ENCODE measurements around the gene SCFD2.

Gene SCFD2

DNA sequence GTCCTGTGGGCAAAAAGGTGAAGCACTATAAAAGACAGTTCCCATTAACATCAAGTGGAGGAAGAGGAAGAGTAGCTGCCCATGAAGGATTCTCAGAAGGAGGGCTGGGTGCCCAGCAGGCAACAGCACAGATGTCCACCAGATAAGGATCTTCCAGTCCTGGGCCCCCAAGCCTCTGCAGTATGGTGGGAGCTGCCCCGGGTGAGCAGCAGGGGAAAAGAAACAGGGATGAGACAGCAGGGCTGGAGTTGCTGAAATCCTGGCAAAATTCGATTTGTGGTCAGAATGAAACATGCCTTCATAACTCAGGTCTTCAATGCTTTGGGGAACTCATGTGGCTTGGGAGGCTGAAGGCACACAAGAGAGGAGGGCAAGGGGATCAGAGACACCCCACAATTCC lies 409.2 kb downstream of the SCFD2 start:
- DNase-seq (ENCODE audit: low spot score), result no peak

DNA sequence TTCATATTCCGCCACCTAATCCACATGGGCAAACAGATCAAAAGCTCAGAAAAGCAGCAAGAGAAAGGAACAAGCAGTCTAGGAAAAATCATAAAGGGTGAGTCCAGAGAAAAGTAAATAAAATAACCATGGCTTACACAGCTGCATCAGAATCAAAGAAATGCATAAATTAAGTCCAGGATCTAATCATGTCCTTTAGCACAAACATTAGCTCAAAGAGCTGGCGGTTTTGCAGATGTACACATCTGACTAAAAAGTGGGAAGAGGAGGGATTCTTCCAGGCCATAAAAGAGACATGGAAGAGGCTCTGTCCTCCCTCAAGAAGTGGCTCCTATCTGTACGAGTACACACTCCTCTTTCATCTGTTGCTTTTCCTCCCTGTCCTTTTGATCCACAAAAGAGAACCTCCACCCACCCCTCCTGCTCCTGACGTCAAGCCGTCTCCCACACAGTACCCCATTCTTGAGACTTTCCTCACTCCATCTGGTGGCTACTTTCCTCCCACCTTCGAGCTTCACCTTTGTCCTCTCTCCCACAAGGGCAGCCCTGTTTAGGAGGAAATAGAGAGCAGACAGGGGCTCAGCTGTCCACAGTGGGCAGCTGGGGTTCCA lies 411.2 kb downstream of the SCFD2 start:
- DNase-seq (ENCODE audit: low spot score), result no peak

DNA sequence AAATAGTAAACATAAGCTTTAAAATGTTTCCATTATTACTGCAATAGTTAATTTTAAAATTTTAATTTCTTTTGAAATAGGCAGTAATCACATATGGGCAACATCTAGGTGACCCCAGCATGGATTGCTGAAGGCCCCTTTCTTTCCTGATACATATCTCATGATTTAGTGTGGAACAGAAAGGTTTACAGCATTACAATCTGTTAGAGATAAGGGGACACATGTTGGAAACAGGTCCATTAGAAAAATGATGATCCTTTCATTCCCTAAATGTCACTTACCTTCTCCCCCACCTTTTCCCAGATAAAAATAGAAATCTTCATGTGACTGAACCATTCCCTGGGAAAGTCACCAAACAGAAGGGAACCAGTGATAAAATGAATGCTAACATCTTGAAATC lies 413.3 kb downstream of the SCFD2 start:
- no peak for DNase-seq (ENCODE audit: low spot score)

DNA sequence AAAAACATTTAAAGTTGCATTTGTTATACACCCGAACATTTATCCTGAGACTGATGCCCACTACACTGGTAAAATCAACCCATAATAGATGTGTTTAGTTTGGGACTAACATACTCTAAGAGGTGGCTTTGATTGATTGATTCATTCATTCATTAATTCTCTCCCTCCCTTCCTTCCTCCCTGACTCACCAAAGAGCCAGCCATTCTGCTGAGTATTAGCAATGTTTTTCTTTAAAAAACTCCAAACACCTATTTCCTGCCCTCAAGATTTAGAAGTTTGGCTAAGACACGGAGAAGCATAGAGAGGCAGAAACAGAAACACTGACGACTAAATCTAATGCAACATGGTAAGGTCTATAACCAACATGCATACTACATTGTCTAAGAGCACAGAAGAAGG lies 414.8 kb downstream of the SCFD2 start:
- no peak for DNase-seq (ENCODE audit: low spot score)

DNA sequence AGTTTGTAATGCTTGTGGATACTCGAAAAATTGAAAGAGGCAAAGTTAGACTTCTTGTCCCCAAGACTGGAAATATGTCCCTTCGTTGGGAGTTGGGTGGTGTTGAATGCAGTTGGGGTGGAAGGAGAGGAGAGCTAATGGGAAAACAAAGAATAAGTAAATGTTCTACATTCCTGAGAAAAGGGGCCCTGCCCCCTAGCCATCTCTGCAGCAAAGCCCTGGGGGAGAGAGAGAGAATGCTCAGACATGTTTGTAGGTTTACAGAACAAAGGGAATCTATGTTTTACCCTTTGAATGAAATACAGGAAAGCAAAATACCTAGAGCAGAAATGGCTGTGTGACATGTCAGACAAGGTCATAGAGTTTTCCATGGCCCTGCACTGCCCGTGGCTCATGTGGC lies 415.6 kb downstream of the SCFD2 start:
- DNase-seq (ENCODE audit: low spot score), result no peak

DNA sequence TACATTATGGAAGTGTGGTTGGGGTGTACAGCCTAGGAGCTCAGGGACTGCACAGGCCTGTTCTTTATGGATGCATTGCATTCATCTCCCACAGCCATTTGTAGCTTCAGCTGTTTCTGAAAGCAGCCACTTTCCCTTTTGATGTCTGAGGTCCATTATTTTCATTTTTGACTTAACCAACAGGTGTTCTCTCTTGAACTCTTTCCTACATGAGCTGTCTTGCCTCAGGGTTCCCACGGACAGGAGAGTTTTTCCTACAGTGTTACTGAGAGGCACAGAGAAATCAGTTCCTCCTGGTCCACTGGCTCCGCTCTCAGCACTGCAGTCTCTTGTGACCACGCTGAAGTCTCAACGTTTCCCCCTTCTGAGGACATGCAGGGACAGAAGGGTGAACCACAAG lies 416.5 kb downstream of the SCFD2 start:
- DNase-seq (ENCODE audit: low spot score), result no peak

DNA sequence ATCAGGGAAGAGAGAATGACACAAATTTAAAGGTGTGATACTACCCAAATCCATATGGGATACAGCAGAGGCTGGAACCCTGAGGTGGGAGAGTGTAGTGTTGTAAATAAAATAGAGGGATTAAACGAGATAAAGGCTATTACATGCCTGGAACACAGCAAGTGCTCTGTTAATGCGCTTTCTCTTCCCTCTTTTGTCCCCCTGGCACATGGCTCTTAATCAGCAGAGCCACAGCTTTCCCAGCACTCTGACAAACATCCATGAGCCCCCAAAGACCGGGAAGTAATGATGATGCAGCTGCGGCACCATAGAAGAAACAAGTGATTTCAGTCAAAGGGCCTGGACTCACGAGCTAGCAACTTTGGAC lies 417.8 kb downstream of the SCFD2 start:
- no peak for DNase-seq (ENCODE audit: low spot score)

DNA sequence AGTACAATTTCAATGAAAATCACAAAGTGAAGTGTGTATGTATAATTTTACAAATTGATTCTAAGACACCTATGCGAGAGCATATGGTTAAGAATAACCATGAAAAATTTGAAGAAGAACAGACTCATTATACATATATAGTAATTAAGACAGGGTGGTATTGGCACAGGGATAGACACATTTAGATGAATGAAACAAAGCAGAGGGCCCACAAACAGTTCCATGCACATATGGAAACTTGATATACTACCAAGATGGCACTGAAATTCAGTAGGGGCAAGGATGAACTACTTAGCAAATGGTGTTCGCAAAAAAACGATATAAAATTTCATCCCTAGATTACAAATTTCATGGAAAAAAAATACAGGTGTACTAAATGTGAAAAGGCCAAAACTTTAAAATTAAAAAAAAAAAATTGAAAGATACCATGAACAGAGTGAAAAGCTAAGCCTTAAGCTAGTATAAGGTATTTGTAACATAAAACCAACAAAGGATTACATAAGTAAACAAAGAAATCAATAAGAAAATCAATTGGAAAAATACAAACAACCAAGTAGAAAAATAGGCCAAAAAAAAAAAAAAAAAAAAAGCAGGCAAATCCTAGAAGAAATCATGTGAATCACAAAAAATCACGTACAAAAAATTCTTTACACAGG lies 418.3 kb downstream of the SCFD2 start:
- DNase-seq (ENCODE audit: low spot score), result no peak

DNA sequence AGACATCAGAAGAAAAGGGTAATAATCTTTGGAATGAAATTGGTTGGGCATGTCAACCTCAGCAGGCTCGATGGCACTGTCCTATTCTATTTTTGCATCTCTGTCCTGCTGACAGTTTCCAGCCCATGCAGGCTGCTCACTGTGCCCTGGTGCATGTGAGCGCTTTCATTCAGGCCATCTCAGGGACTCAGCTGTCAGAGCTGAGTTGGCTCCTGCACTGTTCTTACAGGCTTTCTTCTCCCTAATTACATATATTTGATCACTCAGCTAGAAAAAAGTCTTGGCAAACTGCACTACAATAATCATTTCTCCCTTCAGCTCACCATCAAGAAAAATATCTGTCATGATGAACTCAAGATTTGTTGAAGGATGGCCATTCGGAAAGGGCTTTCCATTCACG lies 419.0 kb downstream of the SCFD2 start:
- no peak for DNase-seq (ENCODE audit: low spot score)

DNA sequence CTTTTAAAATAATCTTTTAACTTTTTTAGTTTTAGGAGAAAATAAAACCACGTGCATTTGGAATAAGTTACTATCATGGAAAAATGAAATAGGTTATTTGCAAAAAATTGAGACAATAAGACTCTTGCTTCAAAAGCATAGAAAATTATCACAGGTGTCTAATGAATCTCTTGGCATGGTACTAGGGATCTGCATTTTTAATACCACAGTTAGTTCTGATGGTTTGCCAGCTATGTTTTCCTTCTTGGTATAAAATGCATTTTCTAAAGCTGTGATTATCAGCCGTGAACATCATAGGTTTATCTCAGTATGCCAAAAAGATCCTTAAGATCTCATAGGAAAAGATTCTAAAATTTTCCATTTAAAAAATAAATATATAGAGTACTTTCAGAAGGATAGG lies 419.9 kb downstream of the SCFD2 start:
- DNase-seq (ENCODE audit: low spot score), result no peak

DNA sequence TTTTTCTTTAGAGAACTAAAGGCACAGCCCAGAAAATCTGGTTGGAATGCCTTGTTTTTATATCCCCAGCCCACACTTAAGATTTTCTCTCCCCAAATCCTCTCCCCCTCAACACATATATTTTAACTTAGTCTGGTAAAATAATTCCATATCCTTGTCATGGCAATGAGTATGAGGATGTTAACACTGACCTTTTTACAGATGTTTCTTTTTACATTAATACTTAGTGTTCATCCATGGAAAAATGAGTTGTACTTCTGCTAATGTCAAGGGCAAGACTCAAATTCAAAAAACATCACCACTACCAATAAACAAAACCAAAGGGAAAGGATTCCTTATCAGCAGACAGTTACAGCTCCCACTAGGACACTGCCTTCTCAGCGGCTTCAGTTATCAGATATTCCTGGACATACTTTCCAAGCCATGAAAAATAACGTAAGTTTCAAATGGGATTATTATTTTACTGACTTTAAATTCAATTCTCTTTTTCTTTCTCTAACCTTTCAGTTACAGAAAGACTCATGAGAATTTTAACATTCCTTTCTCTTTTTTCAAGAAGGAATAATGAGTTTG lies 420.4 kb downstream of the SCFD2 start:
- DNase-seq (ENCODE audit: low spot score), result no peak

DNA sequence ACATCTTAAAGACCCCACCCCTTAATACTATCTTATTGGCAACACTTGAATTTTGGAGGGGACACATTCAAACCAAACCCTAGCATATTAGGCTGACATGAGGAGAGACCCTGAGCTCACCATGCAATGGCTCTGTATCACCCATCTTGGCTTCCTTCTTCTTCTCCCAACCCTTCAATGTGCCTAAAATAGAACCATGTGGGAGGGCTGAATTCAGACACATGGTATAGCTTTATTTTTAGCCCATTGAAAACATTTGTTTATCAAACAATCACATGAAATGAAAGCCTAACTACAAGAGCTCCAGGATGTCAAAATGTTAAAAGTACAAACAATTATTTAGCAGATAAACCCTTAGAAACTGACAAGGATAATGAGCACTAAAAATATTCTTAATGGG lies 422.2 kb downstream of the SCFD2 start:
- DNase-seq (ENCODE audit: low spot score), result no peak

DNA sequence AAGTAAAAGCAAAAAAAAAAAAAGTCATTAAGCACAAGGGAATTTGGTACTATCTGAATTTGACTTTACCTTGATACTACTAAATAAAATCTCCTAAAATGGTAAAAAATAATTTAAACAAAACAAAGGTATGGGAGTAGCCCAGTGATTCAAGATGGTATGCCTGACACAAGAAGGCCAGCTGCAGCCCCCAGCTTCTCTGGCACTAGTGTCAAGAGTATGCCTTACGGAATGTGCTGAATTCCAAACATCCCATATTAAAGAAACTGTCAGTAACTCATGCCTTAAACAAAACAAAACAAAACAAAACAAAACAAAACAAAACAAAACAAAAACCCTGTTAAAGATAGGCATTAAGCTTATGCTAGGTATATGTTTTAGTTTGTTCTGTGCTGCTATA lies 422.9 kb downstream of the SCFD2 start:
- DNase-seq (ENCODE audit: low spot score), result no peak

DNA sequence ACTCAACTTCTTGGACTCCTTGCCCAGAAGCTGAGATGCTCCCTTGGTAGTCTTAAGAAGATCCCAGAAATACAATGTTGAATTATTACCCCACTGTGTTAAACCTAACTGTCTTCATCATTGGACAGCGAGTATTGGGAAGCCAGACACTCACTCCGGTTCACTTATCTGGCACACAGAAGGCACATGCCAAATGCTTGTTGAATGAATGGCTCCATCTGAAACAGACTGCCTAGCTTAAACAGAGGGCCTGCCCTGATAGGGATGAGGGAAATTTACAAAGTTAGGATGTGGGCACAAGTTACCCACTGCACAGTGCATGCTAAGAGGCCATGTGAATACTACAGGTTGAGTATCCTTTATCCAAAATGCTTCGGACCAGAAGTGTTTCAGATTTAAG lies 424.4 kb downstream of the SCFD2 start:
- DNase-seq (ENCODE audit: low spot score), result no peak

DNA sequence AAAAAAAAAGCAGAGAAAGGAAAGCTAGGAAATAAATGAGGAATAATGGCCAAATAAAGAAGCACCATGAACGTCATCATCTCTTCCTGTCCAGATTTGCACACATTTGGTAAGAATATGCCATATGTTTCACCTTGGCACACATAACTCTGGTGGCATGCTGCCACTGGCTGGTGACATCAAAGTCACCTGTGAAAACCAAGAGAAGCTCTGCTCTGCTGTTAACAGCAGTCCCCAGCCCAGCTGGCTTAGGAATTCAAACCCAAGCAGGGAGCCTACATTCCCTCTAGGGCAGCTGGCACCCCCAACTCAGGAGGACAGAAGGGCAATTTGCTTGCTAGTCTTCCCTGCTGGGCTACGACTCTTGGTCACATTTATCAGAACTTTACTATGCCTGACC lies 426.1 kb downstream of the SCFD2 start:
- DNase-seq (ENCODE audit: low spot score), result no peak

DNA sequence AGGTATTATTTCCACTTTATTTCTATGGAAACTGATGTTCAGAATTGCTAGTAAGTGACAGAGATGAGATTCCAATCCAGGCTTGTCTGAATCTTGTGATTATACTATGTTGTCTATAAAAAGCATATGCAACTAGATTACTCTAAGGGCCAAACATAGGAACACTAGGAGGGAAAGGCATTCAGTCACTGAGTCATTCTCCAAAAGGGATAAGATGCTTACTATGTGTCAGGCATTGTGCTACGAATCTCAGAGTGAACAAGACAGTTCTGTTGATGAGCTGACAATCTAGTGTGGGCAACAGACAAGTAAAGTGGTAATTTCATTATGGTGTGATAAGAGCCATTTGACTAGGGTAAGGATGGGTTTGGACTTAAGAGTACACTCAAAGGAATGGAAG lies 426.5 kb downstream of the SCFD2 start:
- no peak for DNase-seq (ENCODE audit: low spot score)

DNA sequence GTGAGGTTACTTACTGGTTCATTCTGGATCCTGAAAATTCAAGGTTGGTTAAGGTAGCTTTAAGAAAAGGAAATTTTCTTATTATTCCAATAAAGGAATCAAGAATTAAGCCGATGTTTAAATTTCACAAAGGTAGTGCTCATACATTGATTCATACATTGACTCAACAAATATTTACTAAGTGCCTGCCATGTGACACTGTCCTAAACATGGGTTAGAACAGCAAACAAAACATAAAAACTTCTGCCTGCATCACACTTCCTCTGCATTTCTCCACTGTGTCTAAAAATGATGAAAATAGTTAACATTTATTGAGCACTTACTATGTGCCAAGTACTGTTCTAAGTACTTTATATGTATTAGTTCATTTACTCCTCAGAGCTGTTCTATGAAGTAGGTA lies 428.0 kb downstream of the SCFD2 start:
- no peak for DNase-seq (ENCODE audit: low spot score)

DNA sequence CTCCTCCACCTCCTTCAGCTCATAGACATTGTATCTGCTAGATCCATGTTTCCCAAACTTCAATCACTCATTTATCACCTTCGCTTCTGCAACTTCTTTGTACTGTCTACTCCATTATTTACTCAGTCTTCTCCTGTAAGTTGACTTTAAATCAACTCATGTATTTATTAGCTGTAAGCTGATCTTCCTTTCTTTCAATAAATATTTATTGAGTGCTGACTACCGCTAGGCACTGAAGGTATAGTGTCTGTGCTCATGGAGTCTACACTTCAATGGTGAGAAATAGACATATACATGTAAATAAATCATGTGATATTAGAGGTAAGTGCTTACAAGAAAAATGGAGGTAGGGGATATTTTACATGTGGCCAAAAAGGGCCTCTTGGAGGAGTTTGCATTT lies 429.1 kb downstream of the SCFD2 start:
- DNase-seq (ENCODE audit: low spot score), result no peak

DNA sequence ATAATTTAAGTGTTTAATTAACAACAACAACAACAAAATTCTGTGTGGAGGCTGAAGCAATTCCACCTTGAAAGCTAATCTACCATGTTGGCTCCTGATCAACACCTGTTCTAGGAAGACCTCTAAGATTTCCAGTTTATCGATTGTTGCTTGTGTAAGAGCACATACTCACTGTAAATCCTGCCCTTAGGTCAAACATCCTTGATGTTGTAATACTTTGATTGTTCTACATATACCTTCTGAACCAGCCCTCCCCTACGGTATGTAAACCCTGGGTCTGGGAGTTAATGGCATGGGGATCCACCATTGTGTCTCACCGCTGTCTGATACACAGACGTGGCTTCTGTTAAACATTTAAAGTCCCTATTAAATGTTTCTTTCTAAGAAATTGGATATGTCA lies 430.5 kb downstream of the SCFD2 start:
- no peak for DNase-seq (ENCODE audit: low spot score)

DNA sequence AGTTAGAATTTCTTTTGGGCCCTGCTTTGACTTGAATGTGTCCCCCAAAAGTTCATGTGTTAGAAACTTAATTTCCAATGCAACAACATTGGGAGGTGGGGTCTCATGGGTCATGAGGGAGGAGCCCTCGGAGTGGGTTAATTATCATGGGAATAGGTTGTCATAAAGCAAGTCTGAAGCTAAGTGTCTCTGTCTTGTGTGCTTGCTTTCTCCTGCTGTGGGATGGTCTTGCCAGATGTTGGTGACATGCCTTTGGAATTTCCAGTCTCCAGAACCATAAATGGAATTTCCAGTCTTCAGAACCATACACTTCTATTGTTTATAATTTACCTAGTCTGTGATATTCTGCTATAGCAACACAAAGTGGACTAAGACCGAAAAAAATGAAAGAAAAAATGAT lies 432.1 kb downstream of the SCFD2 start:
- no peak for DNase-seq (ENCODE audit: low spot score)

DNA sequence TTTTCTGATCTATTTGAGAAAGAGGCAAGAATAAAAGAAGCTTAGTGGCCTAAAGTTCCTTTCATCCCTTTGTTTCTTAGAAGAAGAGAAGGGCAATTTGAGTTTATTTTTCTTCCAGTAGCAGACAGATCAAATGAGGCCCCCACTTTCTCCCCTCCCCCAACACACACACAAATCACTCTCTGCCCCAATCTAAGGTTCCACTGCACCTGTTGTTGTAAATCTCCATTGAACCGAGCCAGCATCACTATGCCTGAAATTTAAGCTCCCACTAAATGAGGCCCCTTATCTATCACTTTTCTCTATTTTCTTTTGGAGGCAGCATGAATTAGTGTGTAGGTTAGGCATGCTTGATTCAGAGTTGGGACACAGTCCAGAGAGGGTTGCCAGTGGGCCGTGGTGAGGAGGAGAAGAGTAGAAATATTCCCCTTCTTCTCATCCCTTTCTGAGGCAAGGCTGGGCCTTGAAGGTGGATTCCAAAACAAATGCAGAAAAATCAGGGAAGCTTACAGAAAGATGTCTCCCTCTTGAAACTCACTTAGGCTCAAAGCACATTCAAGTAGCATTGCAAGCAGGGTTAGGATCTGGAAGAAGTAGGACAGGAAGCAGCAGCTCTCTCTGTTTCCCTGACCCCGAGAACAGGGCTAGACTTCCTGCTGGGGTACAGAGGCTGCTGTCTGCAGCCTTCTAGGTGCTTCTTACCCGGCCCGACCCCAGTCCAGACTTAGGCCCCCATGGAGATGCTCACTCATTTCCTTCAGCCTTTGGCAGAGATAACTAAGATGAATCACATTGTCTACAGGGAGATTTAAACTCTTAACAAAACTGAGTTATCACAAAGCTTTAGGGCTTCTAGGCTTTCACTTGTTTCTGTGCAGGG lies 433.0 kb downstream of the SCFD2 start:
- DNase-seq (ENCODE audit: low spot score), result no peak

DNA sequence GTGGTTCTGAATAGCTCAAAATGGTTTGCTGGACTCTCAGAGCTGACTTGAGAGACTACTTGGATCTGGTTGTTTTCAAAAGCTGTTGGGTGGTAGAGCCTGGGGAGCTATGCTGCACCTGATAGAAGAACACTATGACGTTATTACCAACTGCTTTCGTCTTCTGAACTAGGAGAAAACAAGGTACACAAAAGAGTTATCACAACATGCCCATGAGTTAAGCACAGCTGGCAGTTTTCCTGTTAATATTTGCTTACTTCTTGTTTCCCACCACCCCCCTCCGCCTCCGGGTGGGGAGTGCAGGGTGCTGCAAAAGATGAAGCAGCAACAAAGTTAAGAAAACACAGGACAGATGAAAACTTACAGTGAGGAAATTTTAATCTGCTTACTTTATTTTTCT lies 434.6 kb downstream of the SCFD2 start:
- DNase-seq (ENCODE audit: low spot score), result no peak

All from globus pallidus (tissue), 1 donor.